HG02981 (cell line): ENCODE data around the gene ADH1B.
"Not testable (repeated sequence)": the region's sequence is repeated elsewhere in the genome, so short reads cannot be mapped to it uniquely, and the experiment has no call there.

Experiments
- ATAC-seq: cut with Tn5 transposase; IDR thresholded peaks from one replicate; pipeline ENCODE4 v1.9.1; 2021; ENCODE audit warnings: mild to moderate bottlenecking, moderate library complexity; ENCODE audit not compliant: unreplicated experiment

Gene ADH1B

GRCh38 chr4:99321241-99322191 is at the start of gene ADH1B:
ADH1B (minus strand) TSS chr4:99321401; CDS start chr4:99321331, 70 bp downstream.
- ATAC-seq: no peak

- ATAC-seq: not testable (repeated sequence)
Measured at GRCh38 chr4:99367817-99368216, 46.6 kb upstream of the ADH1B start.

- ATAC-seq: no peak
Measured at GRCh38 chr4:99366491-99366890, 45.3 kb upstream of the ADH1B start.

- ATAC-seq: no peak
Measured at GRCh38 chr4:99362768-99363167, 41.6 kb upstream of the ADH1B start.

- no peak for ATAC-seq
Measured at GRCh38 chr4:99361899-99362275, 40.7 kb upstream of the ADH1B start.

GRCh38 chr4:99361268-99361898 is 40.2 kb upstream of the ADH1B start:
- no peak for ATAC-seq

GRCh38 chr4:99359480-99360204 is 38.4 kb upstream of the ADH1B start:
- ATAC-seq: no peak

- no peak for ATAC-seq
Measured at GRCh38 chr4:99357948-99358347, 36.7 kb upstream of the ADH1B start.

GRCh38 chr4:99356992-99357391 is 35.8 kb upstream of the ADH1B start:
- peak; percentile 86 for ATAC-seq

- not testable (repeated sequence) for ATAC-seq
Measured at GRCh38 chr4:99356149-99356548, 34.9 kb upstream of the ADH1B start.

GRCh38 chr4:99352602-99353537 is 31.7 kb upstream of the ADH1B start, which contains the start of gene ADH1C:
ADH1C (minus strand) TSS chr4:99352746; CDS start chr4:99352675, 71 bp downstream.
- no peak for ATAC-seq

GRCh38 chr4:99351487-99351886 is 30.3 kb upstream of the ADH1B start:
- no peak for ATAC-seq

- no peak for ATAC-seq
Measured at GRCh38 chr4:99349338-99349737, 28.1 kb upstream of the ADH1B start.

GRCh38 chr4:99342624-99343023 is 21.4 kb upstream of the ADH1B start:
- not testable (repeated sequence) for ATAC-seq

GRCh38 chr4:99341426-99341825 is 20.2 kb upstream of the ADH1B start:
- no peak for ATAC-seq

- no peak for ATAC-seq
Measured at GRCh38 chr4:99339172-99339571, 18.0 kb upstream of the ADH1B start.

GRCh38 chr4:99336553-99336952 is 15.4 kb upstream of the ADH1B start:
- no peak for ATAC-seq

- ATAC-seq: no peak
Measured at GRCh38 chr4:99334880-99335279, 13.7 kb upstream of the ADH1B start.

GRCh38 chr4:99330648-99331047 is 9.4 kb upstream of the ADH1B start:
- no peak for ATAC-seq

GRCh38 chr4:99329876-99330275 is 8.7 kb upstream of the ADH1B start:
- no peak for ATAC-seq
